Neural cell (in vitro differentiated cells): ENCODE measurements around the gene RBM4.

Experiments used
- EP300 ChIP-seq: fragments of 450-650 bp; conservative IDR thresholded peaks from 2 replicates; pipeline ENCODE4 v1.6.1; 2014; ENCODE audit warnings: antibody characterized with exemption, mild to moderate bottlenecking, moderate library complexity; ENCODE audit not compliant: poor library complexity, severe bottlenecking
- EZH2 ChIP-seq: fragments of 200-600, 300-800 bp; shearing (Covaris generic), sonication (generic); IDR thresholded peaks from 2 replicates; pipeline ENCODE4 v1.6.1; 2014; ENCODE audit warnings: antibody characterized with exemption, low read length, borderline replicate concordance, mild to moderate bottlenecking; ENCODE audit not compliant: insufficient read depth, poor library complexity, severe bottlenecking
- MXI1 ChIP-seq: fragments of 450-650 bp; conservative IDR thresholded peaks from 2 replicates; pipeline ENCODE4 v1.6.1; 2014; ENCODE audit warnings: antibody characterized with exemption, mild to moderate bottlenecking; ENCODE audit not compliant: poor library complexity, severe bottlenecking
- POLR2AphosphoS5 ChIP-seq: IDR thresholded peaks from 2 replicates; pipeline ENCODE4 v1.6.1; 2012
- RAD21 ChIP-seq: fragments of 450-650 bp; conservative IDR thresholded peaks from 2 replicates; pipeline ENCODE4 v1.6.1; 2014; ENCODE audit warnings: antibody characterized with exemption, mild to moderate bottlenecking, moderate library complexity
- REST ChIP-seq: IDR thresholded peaks from 2 replicates; pipeline ENCODE4 v1.6.1; 2012; ENCODE audit warnings: borderline replicate concordance
- SMC3 ChIP-seq: fragments of 450-650 bp; conservative IDR thresholded peaks from 2 replicates; pipeline ENCODE4 v1.6.1; 2014; ENCODE audit warnings: antibody characterized with exemption, mild to moderate bottlenecking, moderate library complexity; ENCODE audit not compliant: poor library complexity
- TF ChIP-seq, protein P1 (sequence below): fragments of 450-650 bp; IDR thresholded peaks from 2 replicates; pipeline ENCODE4 v1.5.1; 2014; ENCODE audit warnings: antibody characterized with exemption, mild to moderate bottlenecking, moderate library complexity; ENCODE audit not compliant: poor library complexity, severe bottlenecking

DNA sequence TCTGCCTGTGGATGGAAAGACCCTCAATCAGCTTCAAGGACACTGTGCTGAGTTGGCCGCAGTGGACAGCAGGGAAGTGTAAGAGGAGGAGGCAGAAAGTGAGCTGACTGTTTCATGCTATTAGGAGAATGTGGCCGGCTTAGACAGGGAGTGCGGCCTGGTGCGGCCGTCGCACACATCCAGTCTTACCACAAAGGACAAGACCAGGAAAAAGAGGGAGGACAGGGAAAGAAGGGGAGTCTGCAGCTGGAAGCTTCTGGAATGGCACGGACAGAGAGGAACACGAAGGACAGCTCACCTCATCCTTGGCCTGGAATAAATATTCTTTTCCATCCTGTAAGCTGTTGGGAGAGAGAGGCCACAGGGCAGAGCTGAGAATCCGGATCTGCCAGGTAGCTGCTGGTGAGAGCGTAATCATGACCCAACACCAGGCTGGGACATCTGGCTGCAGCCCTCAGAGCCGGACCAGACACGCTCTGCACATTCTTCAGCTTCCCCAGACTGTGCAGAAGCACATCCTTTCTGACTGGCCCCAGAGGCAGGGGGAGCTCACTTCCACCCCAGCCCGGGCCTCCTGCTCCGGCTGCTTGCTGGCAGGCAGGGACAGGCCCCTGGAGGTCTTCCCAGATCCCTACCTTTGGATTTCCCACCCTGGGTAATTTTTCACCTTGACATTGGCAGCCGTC is 47.7 kb downstream of the RBM4 start:
- TF ChIP-seq POLR2AphosphoS5, result no peak
- TF ChIP-seq, protein P1, sequence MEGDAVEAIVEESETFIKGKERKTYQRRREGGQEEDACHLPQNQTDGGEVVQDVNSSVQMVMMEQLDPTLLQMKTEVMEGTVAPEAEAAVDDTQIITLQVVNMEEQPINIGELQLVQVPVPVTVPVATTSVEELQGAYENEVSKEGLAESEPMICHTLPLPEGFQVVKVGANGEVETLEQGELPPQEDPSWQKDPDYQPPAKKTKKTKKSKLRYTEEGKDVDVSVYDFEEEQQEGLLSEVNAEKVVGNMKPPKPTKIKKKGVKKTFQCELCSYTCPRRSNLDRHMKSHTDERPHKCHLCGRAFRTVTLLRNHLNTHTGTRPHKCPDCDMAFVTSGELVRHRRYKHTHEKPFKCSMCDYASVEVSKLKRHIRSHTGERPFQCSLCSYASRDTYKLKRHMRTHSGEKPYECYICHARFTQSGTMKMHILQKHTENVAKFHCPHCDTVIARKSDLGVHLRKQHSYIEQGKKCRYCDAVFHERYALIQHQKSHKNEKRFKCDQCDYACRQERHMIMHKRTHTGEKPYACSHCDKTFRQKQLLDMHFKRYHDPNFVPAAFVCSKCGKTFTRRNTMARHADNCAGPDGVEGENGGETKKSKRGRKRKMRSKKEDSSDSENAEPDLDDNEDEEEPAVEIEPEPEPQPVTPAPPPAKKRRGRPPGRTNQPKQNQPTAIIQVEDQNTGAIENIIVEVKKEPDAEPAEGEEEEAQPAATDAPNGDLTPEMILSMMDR, result no peak
- no peak for TF ChIP-seq EZH2
- TF ChIP-seq EP300, result no peak
- TF ChIP-seq REST, result no peak
- no peak for TF ChIP-seq SMC3
- TF ChIP-seq RAD21, result no peak
- TF ChIP-seq MXI1, result no peak
